ENCODE results near the gene LPAR2. TPM values are rescaled to one million over a fixed set of nuclear protein-coding genes. Genes with fewer than 3 reads are reported as not detected.
A peak's percentile ranks its signal among the peaks of the same experiment; 100 is the strongest.

Gene LPAR2
- total and polyA plus RNA-seq, 10 of the 15 experiments (the other 5 are each of a cell fraction or from before 2014, with no cell fraction given) = 0.98 to 23.8 (median 10.2) TPM

GRCh38 chr19:19618219-19619051 is 9.6 kb downstream of the LPAR2 start, which contains the start of gene PBX4 (continued):
- TF ChIP-seq E2F8 (IDR thresholded peaks at IDR 0.05; ENCODE audit: low read depth, partially characterized antibody) (no peak), IRF3 (IDR thresholded peaks at IDR 0.05) (peak; percentile 57; the same call in 1 of the 2 replicates), NR2C1 (IDR thresholded peaks at IDR 0.05) (no peak), CHD1 (IDR thresholded peaks at IDR 0.05; ENCODE audit: low read depth, low read length) (no peak), CHD2 (IDR thresholded peaks at IDR 0.05; ENCODE audit: borderline replicate concordance, low read depth, low read length) (peak; percentile 27; the same call in 1 of the 2 replicates), MEF2B (IDR thresholded peaks at IDR 0.05; ENCODE audit: partially characterized antibody, poor library complexity, severe bottlenecking) (no peak), NRF1 (conservative IDR thresholded peaks at IDR 0.05; ENCODE audit: low read depth, low read length) (no peak), ZZZ3 (IDR thresholded peaks at IDR 0.05; ENCODE audit: control insufficient read depth, insufficient read length, low read depth) (no peak), MEF2A (IDR thresholded peaks at IDR 0.05; ENCODE audit: insufficient read depth, low read depth, low read length) (no peak), SIN3A (IDR thresholded peaks at IDR 0.05; ENCODE audit: low read depth, low read length) (peak; percentile 60; the same call in 1 of the 2 replicates), BHLHE40 (IDR thresholded peaks at IDR 0.05; ENCODE audit: borderline replicate concordance in 1 of 2, low read depth in 2 of 2, low read length in 1 of 2) (peak in 1 of 2 experiments; percentile 40; a peak in 2 of 4 replicates), ZNF217 (IDR thresholded peaks at IDR 0.05) (0 out of 2 replicates have a peak, but pooled peaks have one; percentile 26), SPI1 (IDR thresholded peaks at IDR 0.05; ENCODE audit: borderline replicate concordance, insufficient read depth, low read depth, low read length) (peak; percentile 27; the same call in 1 of the 2 replicates), SRF (IDR thresholded peaks at IDR 0.05; ENCODE audit: low read depth in 2 of 2, low read length in 2 of 2) (no peak), SMC3 (IDR thresholded peaks at IDR 0.05; ENCODE audit: borderline replicate concordance, low read length) (no peak), RAD51 (IDR thresholded peaks at IDR 0.05) (no peak), IKZF1 (conservative IDR thresholded peaks at IDR 0.05) (peak; percentile 90), EGR1 (IDR thresholded peaks at IDR 0.05; ENCODE audit: borderline replicate concordance in 1 of 2, low read depth in 2 of 2, low read length in 2 of 2) (peak in 1 of 2 experiments; percentile 64; a peak in 2 of 3 replicates), PAX5 (IDR thresholded peaks at IDR 0.05; ENCODE audit: borderline replicate concordance, low read depth, low read length) (peak; percentile 54; the same call in 1 of the 2 replicates), GATAD2B (conservative IDR thresholded peaks at IDR 0.05; ENCODE audit: low read depth) (peak; percentile 65; the same call in 1 of the 2 replicates), HDGF (IDR thresholded peaks at IDR 0.05) (peak; percentile 98), CHD4 (IDR thresholded peaks at IDR 0.05) (no peak), HDAC2 (IDR thresholded peaks at IDR 0.05) (no peak), IRF4 (IDR thresholded peaks at IDR 0.05; ENCODE audit: low read depth, low read length) (no peak), RB1 (IDR thresholded peaks at IDR 0.05; ENCODE audit: borderline replicate concordance) (peak; percentile 67; the same call in 1 of the 2 replicates), RFX5 (IDR thresholded peaks at IDR 0.05; ENCODE audit: low read depth, low read length) (peak; percentile 48), STAT3 (IDR thresholded peaks at IDR 0.05; ENCODE audit: low read depth, low read length) (no peak)

Data from GM12878 (cell line).